Erythroblast (primary cell): ENCODE data around the gene ZFP91.

Experiments used
- GATA1 ChIP-seq: IDR thresholded peaks from 2 replicates; pipeline ENCODE4 v1.6.1; 2011; ENCODE audit warnings: low read depth, mild to moderate bottlenecking, control low read depth, low read length, moderate library complexity
- POLR2A ChIP-seq: IDR thresholded peaks from 2 replicates; pipeline ENCODE4 v1.6.1; 2011; ENCODE audit warnings: mild to moderate bottlenecking, low read length

GRCh38 chr11:58530236-58530635 lies 48.6 kb upstream of the ZFP91 start:
- TF ChIP-seq POLR2A (no peak), GATA1 (no peak)
